H9 (cell line): ENCODE measurements around the gene ATM. TPM values are rescaled to one million over a fixed set of nuclear protein-coding genes. Genes with fewer than 3 reads are reported as not detected.

Experiments
- DNase-seq: peaks from one replicate; pipeline ENCODE4 v3.0.0-alpha.2; 2017
- H2AFZ ChIP-seq: one replicate; pipeline ENCODE4 v1.6.1; 2013; ENCODE audit warnings: mild to moderate bottlenecking, low read length, control low read depth, moderate library complexity
- H2AK5ac ChIP-seq: 2 replicates; pipeline ENCODE4 v1.6.1; 2013; ENCODE audit warnings: low read length, control low read depth, mixed read lengths; ENCODE audit not compliant: insufficient read length
- H2BK120ac ChIP-seq: one replicate; pipeline ENCODE4 v1.6.1; 2013; ENCODE audit warnings: low read depth, mild to moderate bottlenecking, low read length, control low read depth, inconsistent platforms; ENCODE audit not compliant: poor library complexity, severe bottlenecking
- H2BK12ac ChIP-seq: 2 replicates; pipeline ENCODE4 v1.6.1; 2013; ENCODE audit warnings: low read length, control low read depth, mixed read lengths, low read depth; ENCODE audit not compliant: insufficient read length
- H2BK15ac ChIP-seq: 2 replicates; pipeline ENCODE4 v1.6.1; 2013; ENCODE audit warnings: low read depth, low read length, control low read depth
- H2BK20ac ChIP-seq: one replicate; pipeline ENCODE4 v1.6.1; 2013; ENCODE audit warnings: low read depth, mild to moderate bottlenecking, low read length, control low read depth, inconsistent platforms; ENCODE audit not compliant: poor library complexity, severe bottlenecking
- H2BK5ac ChIP-seq: 2 replicates; pipeline ENCODE4 v1.6.1; 2013; ENCODE audit warnings: low read length, control low read depth, mixed read lengths; ENCODE audit not compliant: insufficient read length
- H3K14ac ChIP-seq: 2 replicates; pipeline ENCODE4 v1.6.1; 2013; ENCODE audit warnings: low read length, control low read depth; ENCODE audit not compliant: insufficient read depth
- H3K18ac ChIP-seq: 2 replicates; pipeline ENCODE4 v1.6.1; 2013; ENCODE audit warnings: low read depth, mild to moderate bottlenecking, mixed read lengths, low read length, control low read depth; ENCODE audit not compliant: insufficient read length
- H3K23ac ChIP-seq: 2 replicates; pipeline ENCODE4 v1.6.1; 2013; ENCODE audit warnings: low read length, control low read depth, mixed read lengths, low read depth; ENCODE audit not compliant: insufficient read length
- H3K23me2 ChIP-seq: 2 replicates; pipeline ENCODE4 v1.6.1; 2013; ENCODE audit warnings: low read depth, mild to moderate bottlenecking, mixed read lengths, low read length, control low read depth; ENCODE audit not compliant: insufficient read length, poor library complexity, severe bottlenecking
- H3K27ac ChIP-seq: 2 replicates; pipeline ENCODE4 v1.5.1; 2013; ENCODE audit warnings: low read length, control low read depth, mixed read lengths, low read depth; ENCODE audit not compliant: insufficient read length
- H3K27me3 ChIP-seq: 2 replicates; pipeline ENCODE4 v1.6.1; 2013; ENCODE audit warnings: low read length, control low read depth, inconsistent platforms; ENCODE audit not compliant: insufficient read depth
- H3K4ac ChIP-seq: 2 replicates; pipeline ENCODE4 v1.6.1; 2013; ENCODE audit warnings: low read depth, mild to moderate bottlenecking, control low read depth, inconsistent platforms, low read length, moderate library complexity
- H3K4me1 ChIP-seq: 2 replicates; pipeline ENCODE4 v1.6.1; 2013; ENCODE audit warnings: low read length, control low read depth, inconsistent platforms; ENCODE audit not compliant: insufficient read depth
- H3K4me2 ChIP-seq: 2 replicates; pipeline ENCODE4 v1.6.1; 2013; ENCODE audit warnings: low read length, control low read depth, mixed read lengths; ENCODE audit not compliant: insufficient read length, insufficient read depth
- H3K56ac ChIP-seq: 2 replicates; pipeline ENCODE4 v1.6.1; 2013; ENCODE audit warnings: low read depth, mild to moderate bottlenecking, mixed read lengths, low read length, control low read depth; ENCODE audit not compliant: insufficient read length
- H3K79me1 ChIP-seq: 2 replicates; pipeline ENCODE4 v1.6.1; 2013; ENCODE audit warnings: low read depth, mild to moderate bottlenecking, moderate library complexity, low read length, control low read depth, inconsistent platforms; ENCODE audit not compliant: insufficient read depth, poor library complexity, severe bottlenecking
- H3K79me2 ChIP-seq: 2 replicates; pipeline ENCODE4 v1.6.1; 2013; ENCODE audit warnings: low read length, control low read depth, inconsistent platforms; ENCODE audit not compliant: insufficient read depth
- H3K9ac ChIP-seq: 2 replicates; pipeline ENCODE4 v1.6.1; 2013; ENCODE audit warnings: low read length, control low read depth, mixed read lengths; ENCODE audit not compliant: insufficient read length; ENCODE audit errors: extremely low read depth
- H3K9me3 ChIP-seq: one replicate; pipeline ENCODE4 v1.6.1; 2013; ENCODE audit warnings: low read depth, low read length, inconsistent platforms; ENCODE audit not compliant: control insufficient read depth
- H3T11ph ChIP-seq: one replicate; pipeline ENCODE4 v1.6.1; 2013; ENCODE audit warnings: mild to moderate bottlenecking, low read length, control low read depth, inconsistent platforms
- H4K20me1 ChIP-seq: one replicate; pipeline ENCODE4 v1.6.1; 2013; ENCODE audit not compliant: control insufficient read depth, insufficient read length, insufficient read depth
- H4K5ac ChIP-seq: 2 replicates; pipeline ENCODE4 v1.6.1; 2013; ENCODE audit warnings: low read depth, mild to moderate bottlenecking, mixed read lengths, low read length, control low read depth; ENCODE audit not compliant: insufficient read length
- H4K8ac ChIP-seq: replicated peaks from 2 replicates; pipeline ENCODE4 v1.6.1; 2013; ENCODE audit warnings: low read length, control low read depth, mixed read lengths, low read depth; ENCODE audit not compliant: insufficient read length
- H4K91ac ChIP-seq: 2 replicates; pipeline ENCODE4 v1.6.1; 2013; ENCODE audit warnings: low read depth, mild to moderate bottlenecking, moderate library complexity, mixed read lengths, low read length, control low read depth; ENCODE audit not compliant: insufficient read length
- H3K27ac Mint-ChIP-seq, 3 experiments: 2 replicates in 2 of 3; 3 replicates in 1 of 3; pipeline ENCODE4 v1.8.0; 2020 to 2021; ENCODE audit warnings: mixed read lengths in 3 of 3, mild to moderate bottlenecking in 1 of 3, moderate library complexity in 1 of 3
- H3K27me3 Mint-ChIP-seq: 2 replicates; pipeline ENCODE4 v1.8.0; 2021; ENCODE audit warnings: low read depth, mild to moderate bottlenecking, moderate library complexity, mixed read lengths
- H3K36me3 Mint-ChIP-seq, 3 experiments: 2 replicates in 2 of 3; 3 replicates in 1 of 3; pipeline ENCODE4 v1.8.0; 2020 to 2021; ENCODE audit warnings: low read depth in 3 of 3, mixed read lengths in 3 of 3; ENCODE audit not compliant: insufficient read depth in 1 of 3
- H3K4me1 Mint-ChIP-seq, 2 experiments: 2 replicates each; pipeline ENCODE4 v1.8.0; 2020; ENCODE audit warnings: mixed read lengths in 2 of 2
- H3K4me3 Mint-ChIP-seq, 2 experiments: 2 replicates in 1 of 2; 3 replicates in 1 of 2; pipeline ENCODE4 v1.8.0; 2020 to 2021; ENCODE audit warnings: mild to moderate bottlenecking in 2 of 2, mixed read lengths in 2 of 2, moderate library complexity in 1 of 2
- H3K9me3 Mint-ChIP-seq, 2 experiments: 2 replicates in 1 of 2; 3 replicates in 1 of 2; pipeline ENCODE4 v1.8.0; 2020; ENCODE audit warnings: mild to moderate bottlenecking in 2 of 2, mixed read lengths in 2 of 2, moderate library complexity in 1 of 2
- CTCF ChIP-seq: fragments of 200-600 bp; sonication (generic); conservative IDR thresholded peaks from 3 replicates; pipeline ENCODE4 v1.8.0; 2021; ENCODE audit warnings: antibody characterized with exemption, mild to moderate bottlenecking
- WGBS: extraction: QIAGEN DNeasy Blood & Tissue Kit; methylation state at CpG from one replicate; pipeline ENCODE4 v1.1.7; 2013; ENCODE audit warnings: missing lambda C conversion rate, low lambda C conversion rate, mixed read lengths; ENCODE audit not compliant: insufficient read length; ENCODE audit errors: extremely low coverage; 5-methylcytosine and 5-hydroxymethylcytosine counted together
- total RNA-seq: library from RNA; stranded (reverse); gene quantifications from 2 replicates; pipeline ENCODE4 v1.2.1, GENCODE V29; 2021

ATM gene
- total RNA-seq, 1 experiment from 2014 or later = 58.9 TPM

- Histone ChIP-seq H3K79me2 (no peaks in the 10 kb centered on the region; the same call in 1 of the 2 replicates), H2AFZ (no peak overlapping the region), H4K20me1 (no peaks in the 10 kb centered on the region), H3K79me1 (no peaks in the 10 kb centered on the region), H3K23ac (no peak overlapping the region), H2BK12ac (no peak overlapping the region), H3K23me2 (no peaks in the 10 kb centered on the region), H2AK5ac (no peak overlapping the region), H4K91ac (no peak overlapping the region), H3K56ac (no peak overlapping the region), H3K9me3 (no peaks in the 10 kb centered on the region), H2BK5ac (no peak overlapping the region), H3K4me1 (peaks cover 6% of the 10 kb centered on the region; the same call in 1 of the 2 replicates), H3K27ac (no peak overlapping the region), H3K9ac (no peak overlapping the region), H2BK120ac (no peak overlapping the region), H2BK20ac (no peak overlapping the region), H3K18ac (no peak overlapping the region), H3K14ac (no peak overlapping the region), H3T11ph (no peak overlapping the region), H3K4me2 (no peak overlapping the region), H4K5ac (no peak overlapping the region), H3K4ac (no peak overlapping the region), H4K8ac (no peak overlapping the region), H3K27me3 (no peaks in the 10 kb centered on the region), H2BK15ac (no peak overlapping the region)
- H3K9me3 Mint-ChIP-seq = peaks cover 3 to 18% of the 10 kb centered on the region in 2 experiments
- peaks cover 40 to 57% (median 56%) of the 10 kb centered on the region in 3 experiments for H3K36me3 Mint-ChIP-seq
- DNase-seq = no peak
- peaks cover 22% of the 10 kb centered on the region in 2 experiments for H3K4me1 Mint-ChIP-seq
- no peak overlapping the region for H3K4me3 Mint-ChIP-seq
- no peak for TF ChIP-seq CTCF
- WGBS = no CpG with 5 or more reads among the region's 2 CpGs
- no peak overlapping the region for H3K27ac Mint-ChIP-seq
- H3K27me3 Mint-ChIP-seq = no peaks in the 10 kb centered on the region
These were observed 19.8 kb upstream of the ATM start for GRCh38 chr11:108203075-108203474.
